Measurements from ENCODE around the gene F10. TPM values are rescaled to one million over a fixed set of nuclear protein-coding genes. Genes with fewer than 3 reads are reported as not detected.
"Not testable (repeated sequence)": the region's sequence is repeated elsewhere in the genome, so short reads cannot be mapped to it uniquely, and the experiment has no call there.

The F10 gene
- total and polyA plus RNA-seq, 2 experiments from 2014 or later: 143 to 148 TPM

DNA sequence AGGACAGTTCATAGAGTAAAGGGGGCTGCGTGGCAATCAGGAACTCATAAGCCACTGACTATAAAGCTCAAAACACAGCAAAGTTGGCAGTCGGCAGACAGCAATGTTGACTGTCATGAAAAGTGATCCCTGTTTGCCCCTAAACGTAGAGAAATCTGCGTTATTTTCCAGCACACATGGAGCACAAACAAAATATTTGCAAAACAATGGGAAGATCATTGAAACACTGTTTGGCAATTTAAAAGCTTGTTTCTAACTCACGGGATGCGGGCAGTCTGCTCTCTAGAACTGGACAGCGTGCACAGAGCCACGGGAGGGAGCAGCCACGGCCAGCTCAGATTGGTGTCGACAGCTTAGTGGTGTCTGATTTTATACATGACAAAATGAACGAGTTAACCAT lies 23.5 kb upstream of the F10 start:
- TF ChIP-seq, protein P1, sequence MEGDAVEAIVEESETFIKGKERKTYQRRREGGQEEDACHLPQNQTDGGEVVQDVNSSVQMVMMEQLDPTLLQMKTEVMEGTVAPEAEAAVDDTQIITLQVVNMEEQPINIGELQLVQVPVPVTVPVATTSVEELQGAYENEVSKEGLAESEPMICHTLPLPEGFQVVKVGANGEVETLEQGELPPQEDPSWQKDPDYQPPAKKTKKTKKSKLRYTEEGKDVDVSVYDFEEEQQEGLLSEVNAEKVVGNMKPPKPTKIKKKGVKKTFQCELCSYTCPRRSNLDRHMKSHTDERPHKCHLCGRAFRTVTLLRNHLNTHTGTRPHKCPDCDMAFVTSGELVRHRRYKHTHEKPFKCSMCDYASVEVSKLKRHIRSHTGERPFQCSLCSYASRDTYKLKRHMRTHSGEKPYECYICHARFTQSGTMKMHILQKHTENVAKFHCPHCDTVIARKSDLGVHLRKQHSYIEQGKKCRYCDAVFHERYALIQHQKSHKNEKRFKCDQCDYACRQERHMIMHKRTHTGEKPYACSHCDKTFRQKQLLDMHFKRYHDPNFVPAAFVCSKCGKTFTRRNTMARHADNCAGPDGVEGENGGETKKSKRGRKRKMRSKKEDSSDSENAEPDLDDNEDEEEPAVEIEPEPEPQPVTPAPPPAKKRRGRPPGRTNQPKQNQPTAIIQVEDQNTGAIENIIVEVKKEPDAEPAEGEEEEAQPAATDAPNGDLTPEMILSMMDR (IDR thresholded peaks at IDR 0.05; ENCODE audit: poor library complexity): no peak
- TF ChIP-seq EZH2phosphoT487 (IDR thresholded peaks at IDR 0.05; ENCODE audit: low read depth, severe bottlenecking, unreplicated experiment) (no peak), EZH2 (IDR thresholded peaks at IDR 0.05; ENCODE audit: borderline replicate concordance) (no peak)
- H3K36me3 ChIP-seq (replicated peaks; ENCODE audit: insufficient read depth, low read depth): no peaks in the 10 kb centered on the region
- DNase-seq (ENCODE audit: low spot score): no peak

DNA sequence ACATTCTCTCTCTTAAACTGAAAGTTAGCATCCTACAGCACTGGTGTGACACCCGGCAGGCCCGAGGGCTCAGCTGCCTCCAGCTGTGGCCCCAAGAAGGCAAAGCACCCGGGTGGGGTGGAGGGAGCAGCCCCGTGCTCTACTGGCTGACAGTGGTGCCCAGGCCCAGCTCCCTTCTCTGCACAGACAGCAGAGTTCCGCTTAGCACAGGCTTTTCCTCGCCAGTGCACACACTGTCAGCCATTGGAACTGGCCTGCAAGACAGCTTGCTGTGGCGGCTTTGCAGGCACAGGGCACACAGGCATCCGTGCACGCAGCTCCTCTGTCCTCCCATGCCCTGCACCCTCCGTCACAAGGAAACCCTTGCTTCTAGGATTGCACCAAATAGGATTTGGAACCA lies 20.3 kb upstream of the F10 start:
- not testable (repeated sequence) for H4K20me1 ChIP-seq (ENCODE audit: insufficient read depth, poor library complexity, severe bottlenecking); H3K27me3 ChIP-seq; DNase-seq (ENCODE audit: low spot score); H3K9me2 ChIP-seq (replicated peaks; ENCODE audit: insufficient read depth); H3K79me2 ChIP-seq; H3K4me3 ChIP-seq; H3K9me3 ChIP-seq (ENCODE audit: low read depth); H2AFZ ChIP-seq; H3K27ac ChIP-seq; H3K4me2 ChIP-seq; H3K36me3 ChIP-seq (replicated peaks; ENCODE audit: insufficient read depth, low read depth)
- WGBS (ENCODE audit: low lambda C conversion rate, missing lambda C conversion rate): 89% methylated on average over 10 of the region's 10 CpGs
- H3K4me1 ChIP-seq (ENCODE audit: insufficient read depth): peaks cover 18% of the 10 kb centered on the region

More for the DNA sequence above, 23.5 kb upstream of the F10 start:
- no peak overlapping the region for H2AFZ ChIP-seq
- WGBS (ENCODE audit: low lambda C conversion rate, missing lambda C conversion rate): 80% methylated on average over 11 of the region's 11 CpGs
- H3K79me2 ChIP-seq: no peaks in the 10 kb centered on the region
- no peaks in the 10 kb centered on the region for H4K20me1 ChIP-seq (ENCODE audit: insufficient read depth, poor library complexity, severe bottlenecking)
- H3K27ac ChIP-seq: no peak overlapping the region
- no peaks in the 10 kb centered on the region for H3K9me3 ChIP-seq (ENCODE audit: low read depth)
- no peak overlapping the region for H3K4me3 ChIP-seq
- no peak overlapping the region for H3K4me2 ChIP-seq
- no peaks in the 10 kb centered on the region for H3K9me2 ChIP-seq (replicated peaks; ENCODE audit: insufficient read depth)
- H3K4me1 ChIP-seq (ENCODE audit: insufficient read depth): peaks cover 5% of the 10 kb centered on the region
- H3K27me3 ChIP-seq: no peaks in the 10 kb centered on the region

DNA sequence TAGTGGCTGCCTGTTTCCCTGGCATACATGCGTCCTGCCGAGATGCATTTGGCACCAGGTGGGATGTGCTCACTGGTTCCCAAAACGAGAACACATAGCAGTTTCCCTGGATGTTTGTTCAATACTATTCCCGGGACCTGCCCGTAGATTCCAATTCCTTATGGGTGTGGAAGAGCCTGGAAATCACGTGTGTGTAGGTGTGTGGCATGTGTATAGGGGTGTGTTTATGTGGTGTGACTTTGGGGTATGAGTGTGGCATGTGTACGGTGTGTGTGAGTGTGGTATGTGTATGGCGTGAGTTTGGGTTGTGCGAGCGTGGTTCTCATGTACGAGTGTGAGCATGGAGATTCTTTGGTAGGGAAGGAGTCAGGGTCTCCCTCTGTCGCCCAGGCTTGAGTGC lies 19.9 kb upstream of the F10 start:
- TF ChIP-seq EZH2 (IDR thresholded peaks at IDR 0.05; ENCODE audit: borderline replicate concordance): no peak
- TF ChIP-seq, protein P1 (IDR thresholded peaks at IDR 0.05; ENCODE audit: poor library complexity): no peak
- no peak for TF ChIP-seq EZH2phosphoT487 (IDR thresholded peaks at IDR 0.05; ENCODE audit: low read depth, severe bottlenecking, unreplicated experiment)
- WGBS (ENCODE audit: low lambda C conversion rate, missing lambda C conversion rate): 93% methylated on average over 12 of the region's 12 CpGs
- Histone ChIP-seq H3K4me2 (no peak overlapping the region), H3K27ac (no peak overlapping the region), H3K9me2 (replicated peaks; ENCODE audit: insufficient read depth) (no peaks in the 10 kb centered on the region), H3K36me3 (replicated peaks; ENCODE audit: insufficient read depth, low read depth) (no peaks in the 10 kb centered on the region), H3K79me2 (no peaks in the 10 kb centered on the region), H4K20me1 (ENCODE audit: insufficient read depth, poor library complexity, severe bottlenecking) (no peaks in the 10 kb centered on the region), H3K9me3 (ENCODE audit: low read depth) (no peaks in the 10 kb centered on the region), H3K27me3 (no peaks in the 10 kb centered on the region), H2AFZ (no peak overlapping the region), H3K4me1 (ENCODE audit: insufficient read depth) (peaks cover 18% of the 10 kb centered on the region), H3K4me3 (no peak overlapping the region)
- no peak for DNase-seq (ENCODE audit: low spot score)

DNA sequence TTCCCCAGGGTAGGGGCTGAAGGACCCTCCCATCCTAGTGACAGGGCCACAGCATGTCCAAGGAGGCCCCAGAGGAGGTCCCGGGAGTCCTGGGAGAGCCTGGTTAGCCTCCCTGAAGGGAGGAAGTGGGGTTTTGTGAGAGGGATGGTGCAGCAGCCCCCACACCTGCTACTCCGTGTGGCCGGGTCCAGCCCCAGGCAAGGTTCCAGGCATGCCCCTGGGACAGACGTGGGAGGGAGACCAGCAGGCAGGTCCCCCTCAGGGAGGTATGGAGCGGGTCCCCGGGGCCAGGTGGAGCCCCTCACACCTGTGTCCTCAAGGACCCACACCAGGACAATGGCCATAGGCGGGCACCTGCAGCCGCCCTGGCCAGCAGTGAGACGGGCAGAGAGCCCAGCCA lies 19.0 kb upstream of the F10 start:
- H3K27me3 ChIP-seq: no peaks in the 10 kb centered on the region
- no peaks in the 10 kb centered on the region for H3K79me2 ChIP-seq
- H2AFZ ChIP-seq: no peak overlapping the region
- H4K20me1 ChIP-seq (ENCODE audit: insufficient read depth, poor library complexity, severe bottlenecking): no peaks in the 10 kb centered on the region
- H3K4me3 ChIP-seq: no peak overlapping the region
- H3K9me3 ChIP-seq (ENCODE audit: low read depth): no peaks in the 10 kb centered on the region
- 84% methylated on average over 9 of the region's 9 CpGs for WGBS (ENCODE audit: low lambda C conversion rate, missing lambda C conversion rate)
- H3K9me2 ChIP-seq (replicated peaks; ENCODE audit: insufficient read depth): no peaks in the 10 kb centered on the region
- H3K4me1 ChIP-seq (ENCODE audit: insufficient read depth): peaks cover 13% of the 10 kb centered on the region
- DNase-seq (ENCODE audit: low spot score): no peak
- no peaks in the 10 kb centered on the region for H3K36me3 ChIP-seq (replicated peaks; ENCODE audit: insufficient read depth, low read depth)
- H3K27ac ChIP-seq: no peak overlapping the region
- H3K4me2 ChIP-seq: no peak overlapping the region
- TF ChIP-seq EZH2 (IDR thresholded peaks at IDR 0.05; ENCODE audit: borderline replicate concordance) (no peak), EZH2phosphoT487 (IDR thresholded peaks at IDR 0.05; ENCODE audit: low read depth, severe bottlenecking, unreplicated experiment) (no peak)
